CD14-positive monocyte (primary cell): ENCODE results near the gene MIB1. TPM values are rescaled to one million over a fixed set of nuclear protein-coding genes. Genes with fewer than 3 reads are reported as not detected.
A peak's percentile ranks its signal among the peaks of the same experiment; 100 is the strongest.

Experiments used
- DNase-seq, 3 donors: peaks; one replicate each; pipeline ENCODE4 v3.0.0-alpha.2; 2011 to 2022
- H2AFZ ChIP-seq: 2 replicates; pipeline ENCODE4 v1.6.0; 2012; ENCODE audit warnings: mild to moderate bottlenecking, low read depth, low read length, inconsistent platforms; ENCODE audit not compliant: insufficient read depth, poor library complexity, severe bottlenecking
- H3K27ac ChIP-seq, 2 donors: 1 replicate in 1 of 2; 2 replicates in 1 of 2; pipeline ENCODE4 v1.5.1; 2012 to 2013; ENCODE audit warnings: low read length in 2 of 2, control low read depth in 1 of 2, inconsistent platforms in 1 of 2, low read depth in 1 of 2, mild to moderate bottlenecking in 1 of 2
- H3K27me3 ChIP-seq, 2 donors: one replicate each; pipeline versions ENCODE4 v1.6.0 to v1.6.1; 2011 to 2013; ENCODE audit warnings: low read length in 2 of 2; ENCODE audit not compliant: control insufficient read depth in 2 of 2, insufficient read depth in 2 of 2
- H3K36me3 ChIP-seq, 2 donors: replicated peaks in 1 of 2; 1 replicate in 1 of 2; 2 replicates in 1 of 2; pipeline versions ENCODE4 v1.5.1 to v1.6.1; 2012 to 2013; ENCODE audit warnings: low read length in 2 of 2, control low read depth in 1 of 2, inconsistent platforms in 1 of 2, mild to moderate bottlenecking in 1 of 2; ENCODE audit not compliant: insufficient read depth in 2 of 2, control insufficient read depth in 1 of 2
- H3K4me1 ChIP-seq, 2 donors: 1 replicate in 1 of 2; 2 replicates in 1 of 2; pipeline versions ENCODE4 v1.5.1 to v1.6.1; 2012 to 2013; ENCODE audit warnings: low read length in 2 of 2, control low read depth in 1 of 2, inconsistent platforms in 1 of 2, mild to moderate bottlenecking in 1 of 2, moderate library complexity in 1 of 2; ENCODE audit not compliant: insufficient read depth in 2 of 2, control insufficient read depth in 1 of 2
- H3K4me2 ChIP-seq: replicated peaks from 2 replicates; pipeline ENCODE3; 2012; ENCODE audit warnings: low read length, moderate library complexity, mild to moderate bottlenecking; ENCODE audit not compliant: poor library complexity, severe bottlenecking; ENCODE audit errors: extremely low read depth
- H3K4me3 ChIP-seq, 3 experiments: fragments of 200-600 bp in 1 of 3; sonication (generic) in 1 of 3; replicated peaks in 1 of 3; 1 replicate in 2 of 3; 2 replicates in 1 of 3; pipeline ENCODE4 v1.5.1; 2011 to 2013; ENCODE audit warnings: low read length in 3 of 3, mild to moderate bottlenecking in 3 of 3, control low read depth in 2 of 3, low read depth in 2 of 3, inconsistent platforms in 1 of 3, moderate library complexity in 1 of 3
- H3K79me2 ChIP-seq: 2 replicates; pipeline ENCODE4 v1.6.0; 2012; ENCODE audit warnings: mild to moderate bottlenecking, control low read depth, inconsistent platforms, low read length, moderate library complexity; ENCODE audit not compliant: insufficient read depth
- H3K9ac ChIP-seq: 2 replicates; pipeline ENCODE4 v1.6.0; 2017; ENCODE audit warnings: low read length, mild to moderate bottlenecking; ENCODE audit not compliant: insufficient read depth, poor library complexity, severe bottlenecking
- H3K9me3 ChIP-seq, 2 donors: replicated peaks in 1 of 2; 1 replicate in 1 of 2; 2 replicates in 1 of 2; pipeline versions ENCODE4 v1.5.1 to v1.6.1; 2012 to 2013; ENCODE audit warnings: low read length in 2 of 2, control low read depth in 1 of 2; ENCODE audit not compliant: control insufficient read depth in 1 of 2, insufficient read depth in 1 of 2
- H4K20me1 ChIP-seq: 2 replicates; pipeline ENCODE4 v1.6.0; 2012; ENCODE audit warnings: mild to moderate bottlenecking, low read length, control low read depth, moderate library complexity; ENCODE audit not compliant: insufficient read depth
- H3K27ac Mint-ChIP-seq, 7 donors: one replicate each; pipeline ENCODE4 v1.8.0; 2020; ENCODE audit warnings: mild to moderate bottlenecking in 7 of 7, mixed read lengths in 7 of 7, moderate library complexity in 6 of 7, inconsistent platforms in 2 of 7
- H3K27me3 Mint-ChIP-seq, 3 donors: one replicate each; pipeline ENCODE4 v1.8.0; 2021 to 2022; ENCODE audit warnings: low read depth in 3 of 3, mild to moderate bottlenecking in 3 of 3, mixed read lengths in 3 of 3, moderate library complexity in 3 of 3, inconsistent platforms in 1 of 3
- H3K36me3 Mint-ChIP-seq, 2 donors: one replicate each; pipeline ENCODE4 v1.8.0; 2020; ENCODE audit warnings: mixed read lengths in 2 of 2, inconsistent platforms in 1 of 2, mild to moderate bottlenecking in 1 of 2
- H3K4me1 Mint-ChIP-seq: one replicate; pipeline ENCODE4 v1.8.0; 2020; ENCODE audit warnings: mild to moderate bottlenecking, mixed read lengths
- H3K4me3 Mint-ChIP-seq, 2 donors: one replicate each; pipeline ENCODE4 v1.8.0; 2020; ENCODE audit warnings: mild to moderate bottlenecking in 2 of 2, mixed read lengths in 2 of 2, moderate library complexity in 1 of 2
- H3K9me3 Mint-ChIP-seq, 7 donors: one replicate each; pipeline ENCODE4 v1.8.0; 2020 to 2022; ENCODE audit warnings: mixed read lengths in 7 of 7, mild to moderate bottlenecking in 6 of 7, moderate library complexity in 6 of 7, inconsistent platforms in 2 of 7
- CTCF ChIP-seq: fragments of 200-600 bp; IDR thresholded peaks from one replicate; pipeline ENCODE4 v1.8.0; 2022; ENCODE audit warnings: antibody characterized with exemption, mild to moderate bottlenecking
- WGBS: methylation state at CpG from one replicate; pipeline ENCODE4 v1.1.5; 2013; ENCODE audit warnings: missing lambda C conversion rate; ENCODE audit not compliant: insufficient coverage; 5-methylcytosine and 5-hydroxymethylcytosine counted together
- intact Hi-C, 2 donors: fragments of 100-400 bp; cut with micrococcal nuclease; formaldehyde crosslinking; loops; one replicate each; pipeline versions ENCODE4 v1.15.0 to v1.15.1; 2023
- polyA plus RNA-seq, 3 donors: library from polyadenylated mRNA; depleted of rRNA in 1 of 3; unstranded in 2 of 3; stranded (reverse) in 1 of 3; fragments of 300-500 nt in 2 of 3; fragments of >200 nt in 1 of 3; fragmentation: Illumina TruSeq in 2 of 3; gene quantifications; 1 replicate in 2 of 3; 2 replicates in 1 of 3; pipeline ENCODE4 v1.2.3, GENCODE V29; 2012 to 2021

MIB1 gene
- polyA plus RNA-seq, 3 donors, result 5.7 to 8.5 (median 7.8) TPM

- no peak overlapping the region for H3K27ac Mint-ChIP-seq
- Histone ChIP-seq H3K79me2 (no peaks in the 10 kb centered on the region), H2AFZ (no peak overlapping the region), H3K27ac (no peak overlapping the region), H3K4me2 (no peak overlapping the region), H3K27me3 (no peaks in the 10 kb centered on the region), H3K4me3 (no peak overlapping the region), H3K4me1 (no peaks in the 10 kb centered on the region), H4K20me1 (no peaks in the 10 kb centered on the region), H3K9ac (no peak overlapping the region), H3K9me3 (no peaks in the 10 kb centered on the region), H3K36me3 (peaks cover 4 to 21% of the 10 kb centered on the region in 2 donors)
- DNase-seq, result no peak
- H3K9me3 Mint-ChIP-seq, result no peaks in the 10 kb centered on the region
- H3K36me3 Mint-ChIP-seq, result peaks cover 17 to 28% of the 10 kb centered on the region in 2 donors
- no peak for TF ChIP-seq CTCF
- intact Hi-C loops, result no loop called here
- H3K27me3 Mint-ChIP-seq, result no peaks in the 10 kb centered on the region
- no CpG with 5 or more reads among the region's 4 CpGs for WGBS
- no peak overlapping the region for H3K4me3 Mint-ChIP-seq
- H3K4me1 Mint-ChIP-seq, result no peaks in the 10 kb centered on the region
Measured at GRCh38 chr18:21833604-21834298, 93.2 kb downstream of the MIB1 start.

GRCh38 chr18:21834299-21834660 lies 93.7 kb downstream of the MIB1 start:
- Mint-ChIP-seq H3K4me3 (no peak overlapping the region), H3K27me3 (no peaks in the 10 kb centered on the region), H3K9me3 (no peaks in the 10 kb centered on the region), H3K36me3 (peaks cover 22 to 33% of the 10 kb centered on the region in 2 donors), H3K4me1 (no peaks in the 10 kb centered on the region), H3K27ac (peak overlapping the region in 1 of 7 donors; percentile 8)
- Histone ChIP-seq H3K4me3 (no peak overlapping the region), H3K27me3 (no peaks in the 10 kb centered on the region), H3K27ac (no peak overlapping the region), H3K79me2 (no peaks in the 10 kb centered on the region), H3K9ac (no peak overlapping the region), H3K4me2 (no peak overlapping the region), H3K36me3 (peaks cover 6 to 25% of the 10 kb centered on the region in 2 donors), H3K4me1 (no peaks in the 10 kb centered on the region), H4K20me1 (no peaks in the 10 kb centered on the region), H3K9me3 (no peaks in the 10 kb centered on the region), H2AFZ (no peak overlapping the region)
- no peak for TF ChIP-seq CTCF
- no CpG with 5 or more reads among the region's 3 CpGs for WGBS
- intact Hi-C loops, result no loop called here
- no peak for DNase-seq
